Gastroesophageal sphincter (tissue), 3 donors: ENCODE results near the gene ZNF215.

Experiments
- CTCF ChIP-seq, 4 experiments: fragments of 200-600 bp in 2 of 4; fragments of 450-650 bp in 2 of 4; sonication (generic) in 1 of 4; IDR thresholded peaks; one replicate each; pipeline ENCODE4 v1.5.1; 2017 to 2019; ENCODE audit warnings: antibody characterized with exemption in 4 of 4, mild to moderate bottlenecking in 2 of 4, moderate library complexity in 2 of 4
- EP300 ChIP-seq: sonication (generic); formaldehyde crosslinking; IDR thresholded peaks from one replicate; pipeline ENCODE4 v1.6.1; 2017; ENCODE audit warnings: antibody characterized with exemption, mild to moderate bottlenecking
- POLR2AphosphoS5 ChIP-seq: sonication (generic); formaldehyde crosslinking; IDR thresholded peaks from one replicate; pipeline ENCODE4 v1.6.1; 2017; ENCODE audit warnings: antibody characterized with exemption

DNA sequence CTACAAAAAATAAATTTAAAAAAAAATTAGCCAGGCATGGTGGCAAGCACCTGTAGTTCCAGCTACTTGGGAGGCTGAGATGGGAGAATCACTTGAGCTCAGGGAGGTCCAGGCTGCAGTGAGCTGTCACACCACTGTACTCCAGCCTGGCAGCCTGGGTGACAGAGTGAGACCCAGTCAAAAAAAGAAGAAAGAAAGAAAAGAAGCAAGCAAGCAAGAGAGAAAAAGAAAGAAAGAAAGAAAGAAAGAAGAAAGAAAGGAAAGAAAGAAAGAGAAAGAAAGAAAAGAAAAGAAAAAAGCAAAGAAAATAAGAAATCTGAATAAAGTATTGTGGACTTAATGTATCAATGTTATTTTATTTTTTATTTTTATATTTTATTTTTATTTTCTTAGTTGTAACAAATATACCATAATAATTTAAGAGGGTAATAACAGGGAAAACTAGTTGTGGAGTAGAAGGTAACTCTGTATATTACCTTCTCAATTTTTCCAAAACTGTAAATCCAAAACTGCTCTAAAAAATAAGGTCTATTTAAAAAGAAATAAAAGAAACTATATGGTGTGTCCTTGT, 1.1 kb upstream of the ZNF215 start:
- no peak for TF ChIP-seq EP300
- TF ChIP-seq CTCF (IDR thresholded peaks at IDR 0.05) = no peak
- no peak for TF ChIP-seq POLR2AphosphoS5
